ENCODE data around the gene GPA33. TPM values are rescaled to one million over a fixed set of nuclear protein-coding genes. Genes with fewer than 3 reads are reported as not detected.
A peak's percentile ranks its signal among the peaks of the same experiment; 100 is the strongest.

The GPA33 gene
- total and polyA plus RNA-seq, 8 donors, result 0.11 to 0.55 (median 0.27) TPM; not detected in 2

DNA sequence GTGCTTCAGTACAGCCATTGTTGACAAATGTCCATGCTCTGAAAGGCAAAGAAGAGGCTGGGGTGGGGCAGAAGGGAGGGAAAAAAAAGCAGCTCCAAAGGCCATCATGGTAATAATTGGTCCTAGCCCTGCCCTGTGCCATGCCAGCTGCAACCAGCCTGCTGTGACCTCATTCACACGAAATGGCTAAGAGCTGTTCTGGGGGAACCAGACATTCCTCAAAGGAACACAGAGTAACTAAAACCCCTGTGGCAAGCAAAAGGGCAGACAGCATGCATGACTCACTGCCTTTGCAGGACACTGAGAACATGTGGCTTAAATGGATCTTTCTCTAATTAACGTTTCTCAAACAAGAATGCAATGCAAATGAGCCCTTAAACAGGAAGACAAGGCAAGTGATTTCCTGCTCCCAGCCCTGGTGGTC, 46.0 kb upstream of the GPA33 start:
- intact Hi-C loops (cut with DNase I), result no loop called here
- ATAC-seq (peak; percentile 40), DNase-seq (no peak)
- H3K4me3 ChIP-seq, result no peak overlapping the region
- TF ChIP-seq CTCF (IDR thresholded peaks at IDR 0.05), result no peak
- no peaks in the 10 kb centered on the region for H3K36me3 ChIP-seq
- H3K4me1 ChIP-seq, result no peaks in the 10 kb centered on the region
- H3K9me3 ChIP-seq, result no peaks in the 10 kb centered on the region
- peaks cover 0 to under 1% of the 10 kb centered on the region in 2 donors for H3K27me3 ChIP-seq
- no peak overlapping the region for H3K27ac ChIP-seq

GRCh38 chr1:167135281-167135840, 45.2 kb upstream of the GPA33 start:
- intact Hi-C loops (cut with DNase I), result no loop called here
- peaks cover 0 to 9% of the 10 kb centered on the region in 2 donors for H3K27me3 ChIP-seq
- no peak for TF ChIP-seq CTCF (IDR thresholded peaks at IDR 0.05)
- H3K4me3 ChIP-seq, result no peak overlapping the region
- DNase-seq (no peak), ATAC-seq (no peak)
- no peaks in the 10 kb centered on the region for H3K36me3 ChIP-seq
- no peaks in the 10 kb centered on the region for H3K4me1 ChIP-seq
- H3K27ac ChIP-seq, result no peak overlapping the region
- no peaks in the 10 kb centered on the region for H3K9me3 ChIP-seq

GRCh38 chr1:167132301-167133010, 42.3 kb upstream of the GPA33 start:
- H3K4me3 ChIP-seq, result no peak overlapping the region
- TF ChIP-seq CTCF (IDR thresholded peaks at IDR 0.05), result no peak
- intact Hi-C loops (cut with DNase I), result no loop called here
- H3K4me1 ChIP-seq, result no peaks in the 10 kb centered on the region
- H3K27me3 ChIP-seq, result peaks cover 0 to 9% of the 10 kb centered on the region in 2 donors
- DNase-seq (no peak), ATAC-seq (no peak)
- H3K36me3 ChIP-seq, result no peaks in the 10 kb centered on the region
- H3K9me3 ChIP-seq, result no peaks in the 10 kb centered on the region
- H3K27ac ChIP-seq, result no peak overlapping the region

GRCh38 chr1:167130829-167131510, 40.8 kb upstream of the GPA33 start:
- Histone ChIP-seq H3K4me1 (no peaks in the 10 kb centered on the region), H3K4me3 (no peak overlapping the region), H3K27ac (no peak overlapping the region), H3K27me3 (peaks cover 0 to 9% of the 10 kb centered on the region in 2 donors), H3K36me3 (no peaks in the 10 kb centered on the region), H3K9me3 (no peaks in the 10 kb centered on the region)
- intact Hi-C loops (cut with DNase I), result no loop called here
- no peak for TF ChIP-seq CTCF (IDR thresholded peaks at IDR 0.05)
- DNase-seq, result no peak
- no peak for ATAC-seq
